GM23338 (cell line): ENCODE data around the gene AGAP1. TPM values are rescaled to one million over a fixed set of nuclear protein-coding genes. Genes with fewer than 3 reads are reported as not detected.

Experiments used
- ATAC-seq: fragments of 200-7000 bp; cut with Tn5 transposase; 3 replicates; pipeline ENCODE4 v1.9.1; 2020
- DNase-seq: peaks from one replicate; pipeline ENCODE4 v3.0.0-alpha.2; 2015; ENCODE audit warnings: low spot score
- H2AFZ ChIP-seq: fragments of 200-600 bp; sonication (generic); 2 replicates; pipeline ENCODE4 v1.8.0; 2016; ENCODE audit warnings: antibody characterized with exemption, mild to moderate bottlenecking, moderate library complexity
- H3F3A ChIP-seq: fragments of 200-600 bp; sonication (generic); replicated peaks from 2 replicates; pipeline ENCODE4 v1.8.0; 2017; ENCODE audit warnings: antibody characterized with exemption, mixed run types, low read depth
- H3K27ac ChIP-seq: fragments of 200-600 bp; sonication (generic); 2 replicates; pipeline ENCODE4 v1.6.1; 2016; ENCODE audit warnings: low read depth
- H3K27me3 ChIP-seq: fragments of 200-600 bp; sonication (generic); 2 replicates; pipeline ENCODE4 v1.8.0; 2016; ENCODE audit warnings: mild to moderate bottlenecking, mixed run types, moderate library complexity; ENCODE audit not compliant: insufficient read depth
- H3K36me3 ChIP-seq: fragments of 200-600 bp; sonication (generic); 2 replicates; pipeline ENCODE4 v1.8.0; 2016; ENCODE audit warnings: mild to moderate bottlenecking; ENCODE audit not compliant: insufficient read depth
- H3K4me1 ChIP-seq: fragments of 200-600 bp; sonication (generic); 2 replicates; pipeline ENCODE4 v1.8.0; 2016; ENCODE audit warnings: mild to moderate bottlenecking, moderate library complexity; ENCODE audit not compliant: insufficient read depth
- H3K4me2 ChIP-seq: fragments of 200-600 bp; sonication (generic); 2 replicates; pipeline ENCODE4 v1.7.1; 2017; ENCODE audit warnings: mixed run types
- H3K4me3 ChIP-seq: fragments of 200-600 bp; sonication (generic); 2 replicates; pipeline ENCODE4 v1.6.1; 2016; ENCODE audit warnings: mixed run types
- H3K79me2 ChIP-seq: fragments of 200-600 bp; sonication (generic); replicated peaks from 2 replicates; pipeline ENCODE4 v1.8.0; 2017; ENCODE audit warnings: mild to moderate bottlenecking; ENCODE audit not compliant: insufficient read depth
- H3K9me2 ChIP-seq: fragments of 200-600 bp; sonication (generic); 2 replicates; pipeline ENCODE4 v1.8.0; 2017; ENCODE audit not compliant: insufficient read depth
- H4K20me1 ChIP-seq: fragments of 200-600 bp; sonication (generic); replicated peaks from 2 replicates; pipeline ENCODE4 v1.8.0; 2017; ENCODE audit warnings: mild to moderate bottlenecking; ENCODE audit not compliant: insufficient read depth
- H3K27ac Mint-ChIP-seq: 2 replicates; pipeline ENCODE4 v1.8.0; 2020; ENCODE audit warnings: inconsistent platforms, mild to moderate bottlenecking, moderate library complexity, mixed read lengths
- H3K27me3 Mint-ChIP-seq: 3 replicates; pipeline ENCODE4 v1.8.0; 2022; ENCODE audit warnings: low read depth, mild to moderate bottlenecking, moderate library complexity, mixed read lengths, inconsistent platforms; ENCODE audit not compliant: insufficient read depth, poor library complexity
- H3K36me3 Mint-ChIP-seq: 3 replicates; pipeline ENCODE4 v1.8.0; 2021; ENCODE audit warnings: low read depth, mild to moderate bottlenecking, inconsistent platforms, moderate library complexity, mixed read lengths
- H3K4me1 Mint-ChIP-seq: 3 replicates; pipeline ENCODE4 v1.8.0; 2020; ENCODE audit warnings: mild to moderate bottlenecking, inconsistent platforms, mixed read lengths
- H3K4me3 Mint-ChIP-seq: 3 replicates; pipeline ENCODE4 v1.8.0; 2021; ENCODE audit warnings: moderate library complexity, mild to moderate bottlenecking, inconsistent platforms, mixed read lengths
- H3K9me3 Mint-ChIP-seq: 3 replicates; pipeline ENCODE4 v1.8.0; 2020; ENCODE audit warnings: moderate library complexity, mild to moderate bottlenecking, inconsistent platforms, mixed read lengths
- CREB1 ChIP-seq: fragments of 250-450 bp; sonication (Bioruptor Pico); IDR thresholded peaks from 2 replicates; pipeline ENCODE4 v1.5.0; 2020; ENCODE audit warnings: low read depth, mild to moderate bottlenecking, moderate library complexity
- EZH2phosphoT487 ChIP-seq: fragments of 200-600 bp; sonication (generic); IDR thresholded peaks from one replicate; pipeline ENCODE4 v1.8.1; 2018; ENCODE audit warnings: antibody characterized with exemption; ENCODE audit not compliant: unreplicated experiment
- JUNB ChIP-seq: IDR thresholded peaks from one replicate; pipeline ENCODE4 v1.6.1; 2016; ENCODE audit warnings: antibody characterized with exemption; ENCODE audit not compliant: unreplicated experiment
- STAT1 ChIP-seq: IDR thresholded peaks from one replicate; pipeline ENCODE4 v1.6.1; 2016; ENCODE audit warnings: antibody characterized with exemption; ENCODE audit not compliant: unreplicated experiment
- ZNF114 ChIP-seq: fragments of 250-450 bp; sonication (Bioruptor Pico); IDR thresholded peaks from 2 replicates; pipeline ENCODE4 v1.5.0; 2020; ENCODE audit warnings: mild to moderate bottlenecking, moderate library complexity
- polyA plus RNA-seq: library from polyadenylated mRNA; unstranded; fragments of >200 nt; fragmentation: Nextera tagmentation; extraction: Ambion mirVana; gene quantifications from 2 replicates; pipeline ENCODE4 v1.2.1, GENCODE V29; 2016
- total RNA-seq: library from RNA; depleted of rRNA; stranded (reverse); fragments of >200 nt; shearing (Covaris generic); gene quantifications from 2 replicates; pipeline ENCODE4 v1.2.3, GENCODE V29; 2014
- TF ChIP-seq, protein P1 (sequence below): fragments of 250-450 bp; sonication (Bioruptor Pico); IDR thresholded peaks from 2 replicates; pipeline ENCODE4 v1.5.0; 2020; ENCODE audit warnings: mild to moderate bottlenecking, moderate library complexity
- TF ChIP-seq, protein P2 (sequence below), 2 experiments: fragments of 200-600 bp in 1 of 2; sonication (generic) in 1 of 2; conservative IDR thresholded peaks; 2 replicates each; pipeline versions ENCODE4 v1.5.1 to v1.6.1; 2016 to 2017; ENCODE audit warnings: antibody characterized with exemption in 2 of 2, low read depth in 2 of 2, mild to moderate bottlenecking in 2 of 2, moderate library complexity in 1 of 2

AGAP1 gene
- total and polyA plus RNA-seq, 2 experiments from 2014 or later: 13.3 to 27.9 TPM

DNA sequence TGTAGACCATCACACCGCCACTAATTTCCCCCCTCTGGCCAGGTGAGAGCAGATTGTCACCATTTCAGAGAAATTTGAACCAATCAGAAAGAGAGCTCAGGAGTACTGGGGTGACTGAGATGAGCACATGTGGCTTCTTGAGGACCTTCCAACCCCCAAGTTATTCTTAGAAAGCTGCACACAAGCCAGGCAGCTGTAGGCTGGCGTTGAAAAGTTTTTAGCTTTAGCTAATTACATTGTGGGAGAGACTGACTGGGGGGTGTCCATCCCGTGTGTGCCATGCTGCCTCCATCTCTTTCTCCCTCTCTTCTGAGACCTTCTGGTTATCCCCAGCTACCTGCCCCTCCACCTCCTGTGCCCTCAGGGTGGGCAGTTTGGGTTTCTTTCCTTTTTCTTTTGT lies 154.0 kb downstream of the AGAP1 start (continued):
- TF ChIP-seq, protein P1, sequence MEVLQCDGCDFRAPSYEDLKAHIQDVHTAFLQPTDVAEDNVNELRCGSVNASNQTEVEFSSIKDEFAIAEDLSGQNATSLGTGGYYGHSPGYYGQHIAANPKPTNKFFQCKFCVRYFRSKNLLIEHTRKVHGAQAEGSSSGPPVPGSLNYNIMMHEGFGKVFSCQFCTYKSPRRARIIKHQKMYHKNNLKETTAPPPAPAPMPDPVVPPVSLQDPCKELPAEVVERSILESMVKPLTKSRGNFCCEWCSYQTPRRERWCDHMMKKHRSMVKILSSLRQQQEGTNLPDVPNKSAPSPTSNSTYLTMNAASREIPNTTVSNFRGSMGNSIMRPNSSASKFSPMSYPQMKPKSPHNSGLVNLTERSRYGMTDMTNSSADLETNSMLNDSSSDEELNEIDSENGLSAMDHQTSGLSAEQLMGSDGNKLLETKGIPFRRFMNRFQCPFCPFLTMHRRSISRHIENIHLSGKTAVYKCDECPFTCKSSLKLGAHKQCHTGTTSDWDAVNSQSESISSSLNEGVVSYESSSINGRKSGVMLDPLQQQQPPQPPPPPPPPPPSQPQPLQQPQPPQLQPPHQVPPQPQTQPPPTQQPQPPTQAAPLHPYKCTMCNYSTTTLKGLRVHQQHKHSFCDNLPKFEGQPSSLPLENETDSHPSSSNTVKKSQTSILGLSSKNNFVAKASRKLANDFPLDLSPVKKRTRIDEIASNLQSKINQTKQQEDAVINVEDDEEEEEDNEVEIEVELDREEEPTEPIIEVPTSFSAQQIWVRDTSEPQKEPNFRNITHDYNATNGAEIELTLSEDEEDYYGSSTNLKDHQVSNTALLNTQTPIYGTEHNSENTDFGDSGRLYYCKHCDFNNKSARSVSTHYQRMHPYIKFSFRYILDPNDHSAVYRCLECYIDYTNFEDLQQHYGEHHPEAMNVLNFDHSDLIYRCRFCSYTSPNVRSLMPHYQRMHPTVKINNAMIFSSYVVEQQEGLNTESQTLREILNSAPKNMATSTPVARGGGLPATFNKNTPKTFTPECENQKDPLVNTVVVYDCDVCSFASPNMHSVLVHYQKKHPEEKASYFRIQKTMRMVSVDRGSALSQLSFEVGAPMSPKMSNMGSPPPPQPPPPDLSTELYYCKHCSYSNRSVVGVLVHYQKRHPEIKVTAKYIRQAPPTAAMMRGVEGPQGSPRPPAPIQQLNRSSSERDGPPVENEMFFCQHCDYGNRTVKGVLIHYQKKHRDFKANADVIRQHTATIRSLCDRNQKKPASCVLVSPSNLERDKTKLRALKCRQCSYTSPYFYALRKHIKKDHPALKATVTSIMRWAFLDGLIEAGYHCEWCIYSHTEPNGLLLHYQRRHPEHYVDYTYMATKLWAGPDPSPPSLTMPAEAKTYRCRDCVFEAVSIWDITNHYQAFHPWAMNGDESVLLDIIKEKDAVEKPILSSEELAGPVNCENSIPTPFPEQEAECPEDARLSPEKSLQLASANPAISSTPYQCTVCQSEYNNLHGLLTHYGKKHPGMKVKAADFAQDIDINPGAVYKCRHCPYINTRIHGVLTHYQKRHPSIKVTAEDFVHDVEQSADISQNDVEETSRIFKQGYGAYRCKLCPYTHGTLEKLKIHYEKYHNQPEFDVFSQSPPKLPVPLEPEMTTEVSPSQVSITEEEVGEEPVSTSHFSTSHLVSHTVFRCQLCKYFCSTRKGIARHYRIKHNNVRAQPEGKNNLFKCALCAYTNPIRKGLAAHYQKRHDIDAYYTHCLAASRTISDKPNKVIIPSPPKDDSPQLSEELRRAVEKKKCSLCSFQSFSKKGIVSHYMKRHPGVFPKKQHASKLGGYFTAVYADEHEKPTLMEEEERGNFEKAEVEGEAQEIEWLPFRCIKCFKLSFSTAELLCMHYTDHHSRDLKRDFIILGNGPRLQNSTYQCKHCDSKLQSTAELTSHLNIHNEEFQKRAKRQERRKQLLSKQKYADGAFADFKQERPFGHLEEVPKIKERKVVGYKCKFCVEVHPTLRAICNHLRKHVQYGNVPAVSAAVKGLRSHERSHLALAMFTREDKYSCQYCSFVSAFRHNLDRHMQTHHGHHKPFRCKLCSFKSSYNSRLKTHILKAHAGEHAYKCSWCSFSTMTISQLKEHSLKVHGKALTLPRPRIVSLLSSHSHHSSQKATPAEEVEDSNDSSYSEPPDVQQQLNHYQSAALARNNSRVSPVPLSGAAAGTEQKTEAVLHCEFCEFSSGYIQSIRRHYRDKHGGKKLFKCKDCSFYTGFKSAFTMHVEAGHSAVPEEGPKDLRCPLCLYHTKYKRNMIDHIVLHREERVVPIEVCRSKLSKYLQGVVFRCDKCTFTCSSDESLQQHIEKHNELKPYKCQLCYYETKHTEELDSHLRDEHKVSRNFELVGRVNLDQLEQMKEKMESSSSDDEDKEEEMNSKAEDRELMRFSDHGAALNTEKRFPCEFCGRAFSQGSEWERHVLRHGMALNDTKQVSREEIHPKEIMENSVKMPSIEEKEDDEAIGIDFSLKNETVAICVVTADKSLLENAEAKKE (CRISPR knock-in tag): no peak
- TF ChIP-seq ZNF114 (CRISPR knock-in tag): no peak
- TF ChIP-seq, protein P2, sequence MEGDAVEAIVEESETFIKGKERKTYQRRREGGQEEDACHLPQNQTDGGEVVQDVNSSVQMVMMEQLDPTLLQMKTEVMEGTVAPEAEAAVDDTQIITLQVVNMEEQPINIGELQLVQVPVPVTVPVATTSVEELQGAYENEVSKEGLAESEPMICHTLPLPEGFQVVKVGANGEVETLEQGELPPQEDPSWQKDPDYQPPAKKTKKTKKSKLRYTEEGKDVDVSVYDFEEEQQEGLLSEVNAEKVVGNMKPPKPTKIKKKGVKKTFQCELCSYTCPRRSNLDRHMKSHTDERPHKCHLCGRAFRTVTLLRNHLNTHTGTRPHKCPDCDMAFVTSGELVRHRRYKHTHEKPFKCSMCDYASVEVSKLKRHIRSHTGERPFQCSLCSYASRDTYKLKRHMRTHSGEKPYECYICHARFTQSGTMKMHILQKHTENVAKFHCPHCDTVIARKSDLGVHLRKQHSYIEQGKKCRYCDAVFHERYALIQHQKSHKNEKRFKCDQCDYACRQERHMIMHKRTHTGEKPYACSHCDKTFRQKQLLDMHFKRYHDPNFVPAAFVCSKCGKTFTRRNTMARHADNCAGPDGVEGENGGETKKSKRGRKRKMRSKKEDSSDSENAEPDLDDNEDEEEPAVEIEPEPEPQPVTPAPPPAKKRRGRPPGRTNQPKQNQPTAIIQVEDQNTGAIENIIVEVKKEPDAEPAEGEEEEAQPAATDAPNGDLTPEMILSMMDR (conservative IDR thresholded peaks at IDR 0.05; ENCODE audit: low read depth in 2 of 2): no peak

GRCh38 chr2:235649418-235649817 lies 155.6 kb downstream of the AGAP1 start:
- ATAC-seq: no peak
- Histone ChIP-seq H4K20me1 (peaks cover 4% of the 10 kb centered on the region; the same call in 1 of the 2 replicates), H2AFZ (no peak overlapping the region), H3K36me3 (no peaks in the 10 kb centered on the region), H3K27me3 (no peaks in the 10 kb centered on the region), H3K27ac (no peak overlapping the region), H3K4me1 (no peaks in the 10 kb centered on the region; the same call in none of the 2 replicates), H3K79me2 (peaks cover 58% of the 10 kb centered on the region), H3F3A (no peaks in the 10 kb centered on the region), H3K4me2 (no peak overlapping the region), H3K4me3 (no peak overlapping the region), H3K9me2 (peaks cover 4% of the 10 kb centered on the region; the same call in 1 of the 2 replicates)
- TF ChIP-seq CREB1 (CRISPR knock-in tag) (no peak), EZH2phosphoT487 (no peak), JUNB (no peak), STAT1 (no peak)
- Mint-ChIP-seq H3K27me3 (peaks cover 5% of the 10 kb centered on the region), H3K36me3 (no peaks in the 10 kb centered on the region), H3K4me1 (peaks cover 20% of the 10 kb centered on the region), H3K9me3 (no peaks in the 10 kb centered on the region; the same call in 2 of the 3 replicates), H3K4me3 (no peak overlapping the region), H3K27ac (no peak overlapping the region)
- no peak for DNase-seq
